Fibroblast of villous mesenchyme (primary cell): ENCODE results near the gene RIMBP2. TPM values are rescaled to one million over a fixed set of nuclear protein-coding genes. Genes with fewer than 3 reads are reported as not detected.
"Not testable (repeated sequence)": the region's sequence is repeated elsewhere in the genome, so short reads cannot be mapped to it uniquely, and the experiment has no call there.

ENCODE experiments used
- DNase-seq: peaks from one replicate; pipeline ENCODE4 v3.0.0-alpha.2; 2010; ENCODE audit warnings: low read depth
- H3K4me3 ChIP-seq: 2 replicates; pipeline ENCODE4 v1.5.1; 2011; ENCODE audit warnings: low read depth, mild to moderate bottlenecking, low read length
- CTCF ChIP-seq: IDR thresholded peaks from 2 replicates; pipeline ENCODE4 v1.5.1; 2012; ENCODE audit warnings: low read depth, mild to moderate bottlenecking, low read length; ENCODE audit not compliant: insufficient read depth
- total RNA-seq: library from RNA; depleted of rRNA; stranded (reverse); fragments of >200 nt; gene quantifications from 2 replicates; pipeline ENCODE4 v1.2.3, GENCODE V29; 2012

Gene RIMBP2
- total RNA-seq, 1 donor: not detected

GRCh38 chr12:130651188-130651959, 64.7 kb downstream of the RIMBP2 start:
- no peak for DNase-seq
- TF ChIP-seq CTCF: no peak
- no peak overlapping the region for H3K4me3 ChIP-seq

- DNase-seq: no peak
- no peak overlapping the region for H3K4me3 ChIP-seq
- TF ChIP-seq CTCF: no peak
Observed at GRCh38 chr12:130650131-130650530, 66.0 kb downstream of the RIMBP2 start.

GRCh38 chr12:130649101-130650045, 66.7 kb downstream of the RIMBP2 start:
- DNase-seq: no peak

GRCh38 chr12:130647814-130648213, 68.3 kb downstream of the RIMBP2 start:
- DNase-seq: no peak
- no peak overlapping the region for H3K4me3 ChIP-seq

More at GRCh38 chr12:130649101-130650045, 66.7 kb downstream of the RIMBP2 start:
- H3K4me3 ChIP-seq: no peak overlapping the region
- no peak for TF ChIP-seq CTCF

GRCh38 chr12:130646716-130647370, 69.3 kb downstream of the RIMBP2 start:
- DNase-seq: no peak
- no peak for TF ChIP-seq CTCF
- H3K4me3 ChIP-seq: no peak overlapping the region

More at GRCh38 chr12:130647814-130648213, 68.3 kb downstream of the RIMBP2 start:
- no peak for TF ChIP-seq CTCF

- not testable (repeated sequence) for H3K4me3 ChIP-seq, DNase-seq
Observed at GRCh38 chr12:130646191-130646590, 69.9 kb downstream of the RIMBP2 start.
